Sigmoid colon (tissue), 7 donors: ENCODE data around the gene SRC. TPM values are rescaled to one million over a fixed set of nuclear protein-coding genes. Genes with fewer than 3 reads are reported as not detected.
A peak's percentile ranks its signal among the peaks of the same experiment; 100 is the strongest.

Experiments
- DNase-seq: peaks from one replicate; pipeline ENCODE4 v3.0.0-alpha.2; 2019
- H3K27ac ChIP-seq, 4 donors: fragments of 200-600 bp; sonication (generic); one replicate each; pipeline ENCODE4 v1.5.1; 2016 to 2019; ENCODE audit warnings: mild to moderate bottlenecking in 1 of 4
- H3K27me3 ChIP-seq, 3 donors: fragments of 200-600 bp; sonication (generic); one replicate each; pipeline ENCODE4 v1.5.1; 2019; ENCODE audit warnings: mild to moderate bottlenecking in 1 of 3
- H3K36me3 ChIP-seq, 4 donors: fragments of 200-600 bp; sonication (generic); one replicate each; pipeline ENCODE4 v1.5.1; 2016 to 2019
- H3K4me1 ChIP-seq, 4 donors: fragments of 200-600 bp; sonication (generic); one replicate each; pipeline ENCODE4 v1.5.1; 2017 to 2019
- H3K4me3 ChIP-seq, 4 donors: fragments of 200-600 bp; sonication (generic); one replicate each; pipeline ENCODE4 v1.5.1; 2017 to 2019; ENCODE audit warnings: mild to moderate bottlenecking in 2 of 4, moderate library complexity in 1 of 4
- H3K9me3 ChIP-seq, 4 donors: fragments of 200-600 bp in 3 of 4; sonication (generic) in 3 of 4; one replicate each; pipeline versions ENCODE4 v1.5.1 to v1.6.1; 2013 to 2019
- CTCF ChIP-seq, 4 experiments: fragments of 450-650 bp in 3 of 4; fragments of 200-600 bp in 1 of 4; IDR thresholded peaks; one replicate each; pipeline ENCODE4 v1.5.1; 2016 to 2019; ENCODE audit warnings: antibody characterized with exemption in 4 of 4, mild to moderate bottlenecking in 3 of 4, moderate library complexity in 2 of 4
- EP300 ChIP-seq, 4 donors: sonication (generic); formaldehyde crosslinking; IDR thresholded peaks; one replicate each; pipeline ENCODE4 v1.6.1; 2017; ENCODE audit warnings: antibody characterized with exemption in 4 of 4
- POLR2A ChIP-seq, 2 donors: fragments of 450-650 bp; IDR thresholded peaks; one replicate each; pipeline ENCODE4 v1.6.1; 2016; ENCODE audit warnings: antibody characterized with exemption in 2 of 2, mild to moderate bottlenecking in 2 of 2, moderate library complexity in 2 of 2
- POLR2AphosphoS5 ChIP-seq, 4 donors: sonication (generic); formaldehyde crosslinking; IDR thresholded peaks; one replicate each; pipeline ENCODE4 v1.6.1; 2017; ENCODE audit warnings: antibody characterized with exemption in 4 of 4
- WGBS, 2 donors: extraction: QIAGEN DNeasy Blood & Tissue Kit; methylation state at CpG; one replicate each; pipeline ENCODE4 v1.1.7; 2013; 5-methylcytosine and 5-hydroxymethylcytosine counted together
- intact Hi-C: fragments of 100-400 bp; cut with DNase I; formaldehyde crosslinking; loops from one replicate; pipeline ENCODE4 v1.15.1; 2023
- polyA plus RNA-seq, 3 donors: library from polyadenylated mRNA; stranded (reverse); fragments of 200-250 nt; gene quantifications; one replicate each; pipeline ENCODE4 v1.2.3, GENCODE V29; 2013
- total RNA-seq, 4 donors: library from RNA; depleted of rRNA; stranded (reverse); fragments of >200 nt; gene quantifications; one replicate each; pipeline ENCODE4 v1.1.0, GENCODE V29; 2016
- donor health status: healthy with polysubstance abuse.
- donor health status: Bipolar disorder and iron deficiency.
- donor health status: healthy.

SRC gene
- total and polyA plus RNA-seq, 7 donors: 28.1 to 91.8 (median 52.3) TPM

DNA sequence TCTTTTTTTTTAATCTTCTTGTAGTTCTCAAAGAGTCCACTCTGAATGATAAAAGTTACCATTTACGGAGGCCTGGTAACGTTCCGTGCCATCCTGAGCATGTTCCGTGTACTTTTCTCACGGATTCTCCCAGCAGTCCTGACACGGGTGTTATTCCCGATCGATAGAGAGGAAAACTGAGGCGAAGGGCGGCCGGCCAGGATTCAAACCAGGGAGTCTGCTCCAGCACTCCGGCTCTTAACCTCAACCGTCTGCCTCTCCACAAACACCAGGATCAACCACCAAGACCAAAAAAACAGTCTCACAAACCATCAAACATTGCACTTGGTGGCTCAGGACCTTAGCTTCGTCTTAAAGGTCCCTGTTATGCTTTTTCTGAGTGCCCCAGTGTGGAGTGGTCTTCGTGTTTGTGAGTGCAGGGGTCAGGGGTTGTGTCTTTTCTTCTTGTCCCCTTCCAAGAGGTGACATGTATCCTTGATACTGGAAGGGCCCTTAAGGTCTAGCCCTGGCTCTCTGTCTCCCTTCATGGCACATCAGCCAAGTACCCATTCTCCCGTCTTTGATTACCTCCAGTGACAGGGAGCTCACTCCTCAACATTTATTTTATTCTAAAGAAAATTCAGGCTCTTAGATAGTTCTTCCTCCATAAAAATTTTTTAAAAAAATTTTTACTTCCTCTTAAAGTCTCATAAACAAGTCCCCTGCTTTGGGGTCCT lies 35.1 kb downstream of the SRC start:
- H3K36me3 ChIP-seq: peaks cover 0 to 26% (median 3%) of the 10 kb centered on the region in 4 donors
- intact Hi-C loops: loop anchor here (10.0 kb wide), 1 partner anchor 176 kb away; no protein-coding TSS in a partner anchor
- H3K4me1 ChIP-seq: peaks cover 0 to 34% (median 26%) of the 10 kb centered on the region in 4 donors
- no peak for TF ChIP-seq EP300 (IDR thresholded peaks at IDR 0.05)
- TF ChIP-seq POLR2A (IDR thresholded peaks at IDR 0.05): no peak
- TF ChIP-seq POLR2AphosphoS5 (IDR thresholded peaks at IDR 0.05): no peak
- TF ChIP-seq CTCF (IDR thresholded peaks at IDR 0.05): no peak
- H3K9me3 ChIP-seq: no peaks in the 10 kb centered on the region
- 86 to 90% methylated on average over 16 of the region's 16 CpGs for WGBS, 2 donors
- no peaks in the 10 kb centered on the region for H3K27me3 ChIP-seq
- no peak overlapping the region for H3K27ac ChIP-seq
- H3K4me3 ChIP-seq: no peak overlapping the region
- peak; percentile 57 for DNase-seq

DNA sequence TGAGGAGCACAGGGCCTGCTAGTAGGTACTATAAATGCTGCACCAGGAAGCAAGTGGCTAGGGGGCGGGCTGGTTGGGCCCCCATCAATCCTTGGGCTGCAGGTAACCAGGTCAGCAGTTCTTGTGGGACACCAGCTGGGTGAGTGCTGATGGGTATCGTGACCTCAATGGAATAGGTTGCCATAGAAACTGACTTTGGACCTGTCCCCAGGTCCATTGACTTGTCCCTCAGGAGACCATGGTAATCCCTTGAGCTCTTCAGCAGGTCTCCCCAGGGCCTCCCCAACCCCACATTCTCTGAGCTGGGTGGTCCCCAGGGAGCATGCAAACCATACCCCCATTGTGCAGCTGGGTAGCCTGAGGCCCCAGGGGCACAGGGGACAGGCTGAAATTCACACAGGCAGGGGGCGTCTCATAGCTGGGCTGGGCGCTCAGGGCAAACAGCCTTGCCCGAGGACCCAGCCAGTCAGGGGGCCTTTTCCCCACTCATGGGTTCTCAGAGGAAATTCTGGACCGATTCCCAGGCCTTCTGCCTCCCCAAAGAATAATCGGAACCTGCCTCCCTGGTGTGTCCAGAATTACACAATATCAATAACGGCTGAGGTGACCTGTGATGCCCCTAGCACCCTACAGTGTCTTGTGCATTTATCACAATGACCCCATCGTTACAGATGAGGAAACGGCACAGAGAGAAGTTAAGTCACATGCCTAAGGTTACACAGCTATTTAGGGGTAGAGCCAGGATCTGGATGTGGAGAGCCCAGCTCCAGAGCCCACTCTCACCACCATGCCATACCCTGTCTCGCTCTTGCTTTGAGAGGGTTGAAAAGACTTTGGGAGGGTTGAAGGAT lies 35.9 kb downstream of the SRC start:
- Histone ChIP-seq H3K4me1 (peaks cover 0 to 34% (median 26%) of the 10 kb centered on the region in 4 donors), H3K27ac (peak overlapping the region in 2 of 4 donors; percentile 20 to 23), H3K27me3 (no peaks in the 10 kb centered on the region), H3K9me3 (no peaks in the 10 kb centered on the region), H3K4me3 (no peak overlapping the region), H3K36me3 (peaks cover 4 to 28% (median 9%) of the 10 kb centered on the region in 4 donors)
- WGBS, 2 donors: 82 to 84% methylated on average over 11 of the region's 11 CpGs
- peak; percentile 58 for DNase-seq
- intact Hi-C loops: loop anchor here (2.0 to 10.0 kb wide), 2 partner anchors 31 to 177 kb away; no protein-coding TSS in a partner anchor
- no peak for TF ChIP-seq POLR2A (IDR thresholded peaks at IDR 0.05)
- TF ChIP-seq EP300 (IDR thresholded peaks at IDR 0.05): no peak
- no peak for TF ChIP-seq CTCF (IDR thresholded peaks at IDR 0.05)
- TF ChIP-seq POLR2AphosphoS5 (IDR thresholded peaks at IDR 0.05): no peak

- Histone ChIP-seq H3K4me1 (peaks cover 0 to 34% (median 26%) of the 10 kb centered on the region in 4 donors), H3K36me3 (peaks cover 11 to 28% (median 16%) of the 10 kb centered on the region in 4 donors), H3K4me3 (no peak overlapping the region), H3K9me3 (no peaks in the 10 kb centered on the region), H3K27ac (peak overlapping the region in 3 of 4 donors; percentile 20 to 69 (median 23)), H3K27me3 (no peaks in the 10 kb centered on the region)
- peak; percentile 62 for DNase-seq
- intact Hi-C loops: loop anchor here (2.0 to 10.0 kb wide), 2 partner anchors 32 to 178 kb away; no protein-coding TSS in a partner anchor
- no peak for TF ChIP-seq POLR2AphosphoS5 (IDR thresholded peaks at IDR 0.05)
- TF ChIP-seq CTCF (IDR thresholded peaks at IDR 0.05): no peak
- TF ChIP-seq EP300 (IDR thresholded peaks at IDR 0.05): no peak
- TF ChIP-seq POLR2A (IDR thresholded peaks at IDR 0.05): no peak
- 85 to 86% methylated on average over 11 of the region's 11 CpGs for WGBS, 2 donors
Observed at GRCh38 chr20:37382482-37383120, 36.7 kb downstream of the SRC start.

DNA sequence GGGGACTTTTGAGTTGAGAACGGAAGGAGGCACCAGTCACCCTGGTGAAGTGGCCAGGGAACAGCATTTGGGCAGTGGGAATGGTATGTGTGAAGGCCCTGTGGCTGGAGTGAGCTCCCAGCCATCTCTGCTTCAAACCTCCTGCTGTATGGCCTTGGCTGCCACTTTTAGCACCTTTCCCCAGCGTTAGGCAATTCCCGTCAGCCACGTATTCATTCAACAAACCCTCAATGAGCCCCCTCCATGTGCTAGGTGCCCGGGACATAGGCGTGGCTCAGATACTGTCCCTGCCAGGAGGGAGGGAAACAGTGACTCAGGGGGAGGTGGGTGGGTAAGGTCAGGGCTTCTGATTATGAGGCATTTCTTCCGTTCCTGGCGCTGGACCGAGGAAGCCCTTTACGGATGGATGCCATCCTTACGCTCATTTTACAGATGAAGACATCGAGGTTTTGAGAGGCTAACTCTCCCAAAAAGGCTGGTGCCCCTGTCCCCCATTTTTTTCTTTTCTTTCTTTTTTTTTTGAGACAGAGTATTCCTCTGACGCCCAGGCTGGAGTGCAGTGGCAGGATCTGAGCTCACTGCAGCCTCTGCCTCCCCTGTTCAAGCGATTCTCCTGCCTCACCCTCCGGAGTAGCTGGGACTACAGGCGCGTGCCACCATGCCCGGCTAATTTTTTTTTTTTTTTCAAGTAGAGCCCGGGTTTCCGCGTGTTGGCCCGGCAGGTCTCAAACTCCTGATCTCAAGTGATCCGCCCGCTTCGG lies 37.5 kb downstream of the SRC start:
- H3K4me1 ChIP-seq: peaks cover 0 to 34% (median 26%) of the 10 kb centered on the region in 4 donors
- H3K27me3 ChIP-seq: no peaks in the 10 kb centered on the region
- peak overlapping the region in 3 of 4 donors; percentile 43 to 71 (median 69) for H3K27ac ChIP-seq
- 80 to 85% methylated on average over 25 of the region's 25 CpGs for WGBS, 2 donors
- DNase-seq: peak; percentile 65
- peaks cover 17 to 35% (median 24%) of the 10 kb centered on the region in 4 donors for H3K36me3 ChIP-seq
- H3K9me3 ChIP-seq: no peaks in the 10 kb centered on the region
- peak overlapping the region in 2 of 4 donors; percentile 47 to 54 for H3K4me3 ChIP-seq
- TF ChIP-seq POLR2AphosphoS5 (IDR thresholded peaks at IDR 0.05) (peak in 1 of 4 donors; percentile 32), CTCF (IDR thresholded peaks at IDR 0.05) (no peak)
- intact Hi-C loops: loop anchor here (2.0 to 10.0 kb wide), 2 partner anchors 33 to 179 kb away; no protein-coding TSS in a partner anchor
